ENCODE results near the gene EPHX1. TPM values are rescaled to one million over a fixed set of nuclear protein-coding genes. Genes with fewer than 3 reads are reported as not detected.

The EPHX1 gene
- total and polyA plus RNA-seq, 2 of the 8 experiments (the other 6 are each of a cell fraction or from before 2014, with no cell fraction given) = 45.3 to 79.1 TPM

GRCh38 chr1:225830841-225831240, 20.9 kb downstream of the EPHX1 start:
- Histone ChIP-seq H3K4me2 (ENCODE audit: insufficient read depth in 1 of 2, low read depth in 2 of 2, low read length in 2 of 2) (no peak overlapping the region), H3K9ac (replicated peaks in 1 of 4; ENCODE audit: extremely low read depth in 1 of 4, low read depth in 3 of 4, low read length in 3 of 4) (no peak overlapping the region), H2BK20ac (ENCODE audit: low read length) (no peak overlapping the region), H3K56ac (replicated peaks; ENCODE audit: insufficient read length, low read depth, low read length) (no peak overlapping the region), H2AFZ (ENCODE audit: low read length) (no peak overlapping the region), H3K4me1 (replicated peaks in 1 of 4; ENCODE audit: control insufficient read depth in 3 of 4, insufficient read depth in 4 of 4, low read length in 3 of 4) (peaks cover 0 to 2% (median 0%) of the 10 kb centered on the region in 4 experiments; a peak in 4 of 7 replicates), H3K18ac (ENCODE audit: extremely low read depth, low read length) (no peak overlapping the region), H3K27ac (ENCODE audit: low read depth, low read length) (no peak overlapping the region), H2BK12ac (ENCODE audit: low read depth, low read length) (no peak overlapping the region), H3K9me3 (ENCODE audit: insufficient read depth in 2 of 2, low read depth in 1 of 2, low read length in 1 of 2) (no peaks in the 10 kb centered on the region), H3K36me3 (ENCODE audit: control insufficient read depth in 2 of 4, insufficient read depth in 4 of 4, low read length in 3 of 4) (peaks cover 0 to 17% (median 15%) of the 10 kb centered on the region in 4 experiments; a peak in 5 of 8 replicates), H3K23ac (ENCODE audit: insufficient read length) (no peak overlapping the region), H3K14ac (ENCODE audit: insufficient read length) (no peak overlapping the region), H4K91ac (replicated peaks; ENCODE audit: insufficient read length, low read length) (no peak overlapping the region), H3K4ac (replicated peaks; ENCODE audit: insufficient read length, low read depth, low read length) (no peak overlapping the region), H2AK5ac (ENCODE audit: low read depth, low read length) (no peak overlapping the region), H4K20me1 (replicated peaks in 1 of 2; ENCODE audit: control insufficient read depth in 1 of 2, insufficient read depth in 2 of 2, low read length in 2 of 2) (peaks cover 0 to 2% of the 10 kb centered on the region in 2 experiments), H4K5ac (ENCODE audit: insufficient read length, low read depth, low read length) (no peak overlapping the region), H3K79me1 (ENCODE audit: low read depth, low read length) (no peaks in the 10 kb centered on the region), H2BK120ac (replicated peaks; ENCODE audit: low read depth, low read length) (no peak overlapping the region), H3K4me3 (ENCODE audit: extremely low read depth in 1 of 4, insufficient read depth in 2 of 4, low read depth in 3 of 4, low read length in 4 of 4) (no peak overlapping the region), H3K23me2 (ENCODE audit: low read depth, low read length) (no peaks in the 10 kb centered on the region), H4K8ac (ENCODE audit: extremely low read depth, insufficient read depth, low read length) (no peak overlapping the region), H3K27me3 (replicated peaks in 1 of 4; ENCODE audit: control insufficient read depth in 3 of 4, extremely low read depth in 1 of 4, insufficient read depth in 3 of 4, low read length in 3 of 4) (no peaks in the 10 kb centered on the region), H2BK5ac (ENCODE audit: low read depth, low read length) (no peak overlapping the region), H3K79me2 (ENCODE audit: control insufficient read depth in 1 of 2, insufficient read depth in 2 of 2, low read length in 2 of 2) (peaks cover 0 to 4% of the 10 kb centered on the region in 2 experiments; a peak in 1 of 4 replicates), H2BK15ac (ENCODE audit: low read length) (no peak overlapping the region)
- DNase-seq (ENCODE audit: low read depth in 1 of 2, low spot score in 2 of 2) (no peak), FAIRE-seq (no peak)
- 95% methylated on average over 6 of the region's 6 CpGs; no CpG with 5 or more reads in 1 of the 2 experiments for WGBS, 2 experiments (ENCODE audit: extremely low coverage in 1 of 2, insufficient coverage in 1 of 2, insufficient read length in 1 of 2, insufficient replicate concordance in 2 of 2, low coverage in 1 of 2, low lambda C conversion rate in 2 of 2, missing lambda C conversion rate in 1 of 2)
- CTCF ChIA-PET (ENCODE audit: partially characterized antibody) = interaction anchor here (0.9 kb wide), 1 partner anchor 15 kb away, joined by 3 read pairs; no protein-coding TSS in a partner anchor
- POLR2A ChIA-PET (ENCODE audit: partially characterized antibody) = no interaction called here
- TF ChIP-seq SP1 (IDR thresholded peaks at IDR 0.05; ENCODE audit: low read depth, low read length) = no peak
- TF ChIP-seq RXRA (IDR thresholded peaks at IDR 0.05; ENCODE audit: insufficient read depth, low read depth, low read length) = no peak
